Islet of Langerhans (tissue), 1 donor: ENCODE data around the gene ZWILCH.
"Not testable (repeated sequence)": the region's sequence is repeated elsewhere in the genome, so short reads cannot be mapped to it uniquely, and the experiment has no call there.

ENCODE experiments used
- FAIRE-seq: peaks from one replicate; lab custom pipeline; 2011; peaks lifted over from hg19 to GRCh38; lab: Jason Lieb, UNC

Gene ZWILCH

GRCh38 chr15:66488525-66488924, 16.6 kb upstream of the ZWILCH start:
- FAIRE-seq = no peak

GRCh38 chr15:66489179-66489791, 15.8 kb upstream of the ZWILCH start:
- no peak for FAIRE-seq

- no peak for FAIRE-seq
These were observed 13.3 kb upstream of the ZWILCH start for GRCh38 chr15:66491846-66492245.

GRCh38 chr15:66494262-66494661, 10.9 kb upstream of the ZWILCH start:
- FAIRE-seq = no peak

GRCh38 chr15:66496951-66497501, 8.1 kb upstream of the ZWILCH start:
- no peak for FAIRE-seq

- FAIRE-seq = no peak
These were observed 7.3 kb upstream of the ZWILCH start, which contains the start of gene SNAPC5 for GRCh38 chr15:66497502-66498455. TSS of gene SNAPC5 (minus strand) at chr15:66497762. CDS start at chr15:66497731, 31 bp downstream.

GRCh38 chr15:66498501-66499386, 6.4 kb upstream of the ZWILCH start:
- FAIRE-seq = no peak

- FAIRE-seq = not testable (repeated sequence)
These were observed 4.8 kb upstream of the ZWILCH start for GRCh38 chr15:66500346-66500745.

- no peak for FAIRE-seq
These were observed 2.6 kb upstream of the ZWILCH start for GRCh38 chr15:66502491-66502890.

GRCh38 chr15:66503041-66503648, 2.0 kb upstream of the ZWILCH start:
- not testable (repeated sequence) for FAIRE-seq

- no peak for FAIRE-seq
These were observed 1.2 kb upstream of the ZWILCH start for GRCh38 chr15:66503780-66504562.

- FAIRE-seq = no peak
These were observed 295 bp downstream of the ZWILCH start for GRCh38 chr15:66505430-66505811.

GRCh38 chr15:66505818-66506217, 692 bp downstream of the ZWILCH start:
- no peak for FAIRE-seq

GRCh38 chr15:66508293-66508883, 3.3 kb downstream of the ZWILCH start:
- FAIRE-seq = no peak

- FAIRE-seq = no peak
These were observed 9.5 kb downstream of the ZWILCH start for GRCh38 chr15:66514586-66514985.

- no peak for FAIRE-seq
These were observed 10.8 kb downstream of the ZWILCH start for GRCh38 chr15:66515901-66516322.

GRCh38 chr15:66523926-66524325, 18.8 kb downstream of the ZWILCH start:
- FAIRE-seq = no peak

GRCh38 chr15:66524838-66525237, 19.7 kb downstream of the ZWILCH start:
- no peak for FAIRE-seq

GRCh38 chr15:66535056-66535455, 29.9 kb downstream of the ZWILCH start:
- FAIRE-seq = no peak

- no peak for FAIRE-seq
These were observed 37.8 kb downstream of the ZWILCH start for GRCh38 chr15:66542896-66543295.
